ENCODE measurements around the gene RAPGEF3.

RAPGEF3 gene

GRCh38 chr12:47729233-47729632 lies 29.4 kb downstream of the RAPGEF3 start:
- Histone ChIP-seq H3K9me3 (ENCODE audit: control insufficient read depth, insufficient read depth, low read depth, low read length) (no peaks in the 10 kb centered on the region), H3K4me1 (ENCODE audit: control insufficient read depth, insufficient read depth, low read length) (no peaks in the 10 kb centered on the region), H3K27ac (ENCODE audit: extremely low read depth, low read depth, low read length) (no peak overlapping the region), H3K4me3 (ENCODE audit: low read depth, low read length) (no peak overlapping the region), H3K36me3 (ENCODE audit: control insufficient read depth in 2 of 2, insufficient read depth in 1 of 2, low read length in 2 of 2) (no peaks in the 10 kb centered on the region)
- ChIA-PET CTCF (interaction anchor here (1.2 to 22.5 kb wide), 4 partner anchors 13 to 109 kb away, joined by 5 to 353 read pairs (median 10); no protein-coding TSS in a partner anchor), POLR2A (no interaction called here)
- no peak for TF ChIP-seq HOXD13 (CRISPR knock-in tag; IDR thresholded peaks at IDR 0.05; ENCODE audit: borderline replicate concordance)
- no peak for TF ChIP-seq ZNF529 (tag by site-specific recombination; IDR thresholded peaks at IDR 0.05; ENCODE audit: insufficient replicate concordance)
- TF ChIP-seq EGR2 (tag by site-specific recombination; IDR thresholded peaks at IDR 0.05; ENCODE audit: low read depth): peak; percentile 83
- TF ChIP-seq ATF2 (tag by site-specific recombination; IDR thresholded peaks at IDR 0.05; ENCODE audit: low read depth): no peak
- 0 out of 2 replicates have a peak, but pooled peaks have one; percentile 17 for TF ChIP-seq ZNF513 (tag by site-specific recombination; IDR thresholded peaks at IDR 0.05)
- 0 out of 2 replicates have a peak, but pooled peaks have one; percentile 19 for TF ChIP-seq ZBTB20 (tag by site-specific recombination; IDR thresholded peaks at IDR 0.05)
- TF ChIP-seq SCRT2 (tag by site-specific recombination; IDR thresholded peaks at IDR 0.05): 0 out of 2 replicates have a peak, but pooled peaks have one; percentile 31
- peak; percentile 52 for TF ChIP-seq ZFHX2 (tag by site-specific recombination; conservative IDR thresholded peaks at IDR 0.05)

- no peaks in the 10 kb centered on the region for H3K9me3 ChIP-seq (ENCODE audit: control insufficient read depth, insufficient read depth, low read depth, low read length)
- H3K27ac ChIP-seq (ENCODE audit: extremely low read depth, low read depth, low read length): no peak overlapping the region
- no peak overlapping the region for H3K4me3 ChIP-seq (ENCODE audit: low read depth, low read length)
- TF ChIP-seq ZNF561 (tag by site-specific recombination; IDR thresholded peaks at IDR 0.05; ENCODE audit: borderline replicate concordance): no peak
- TF ChIP-seq ZNF280C (tag by site-specific recombination; IDR thresholded peaks at IDR 0.05): no peak
- TF ChIP-seq ZNF341 (tag by site-specific recombination; IDR thresholded peaks at IDR 0.05; ENCODE audit: low read depth): no peak
- TF ChIP-seq ZNF354C (tag by site-specific recombination; IDR thresholded peaks at IDR 0.05; ENCODE audit: borderline replicate concordance, low read depth): no peak
- no peak for TF ChIP-seq ZNF404 (tag by site-specific recombination; IDR thresholded peaks at IDR 0.05)
- no peak for TF ChIP-seq ZNF221 (tag by site-specific recombination; IDR thresholded peaks at IDR 0.05; ENCODE audit: borderline replicate concordance)
- no peak for TF ChIP-seq ZNF174 (tag by site-specific recombination; IDR thresholded peaks at IDR 0.05)
- TF ChIP-seq REST (tag by site-specific recombination; IDR thresholded peaks at IDR 0.05): no peak
- TF ChIP-seq ZNF114 (tag by site-specific recombination; IDR thresholded peaks at IDR 0.05): no peak
- no peaks in the 10 kb centered on the region for H3K4me1 ChIP-seq (ENCODE audit: control insufficient read depth, insufficient read depth, low read length)
- ChIA-PET POLR2A (no interaction called here), CTCF (interaction anchor here (0.6 to 22.5 kb wide), 9 partner anchors 10 to 432 kb away, joined by 3 to 353 read pairs (median 4); partner anchors contain the start of gene ASB8)
- H3K36me3 ChIP-seq (ENCODE audit: control insufficient read depth in 2 of 2, insufficient read depth in 1 of 2, low read length in 2 of 2): no peaks in the 10 kb centered on the region
These were observed 32.8 kb downstream of the RAPGEF3 start for GRCh38 chr12:47725893-47726292.
